Measurements from ENCODE around the gene SLC5A11.

The SLC5A11 gene

DNA sequence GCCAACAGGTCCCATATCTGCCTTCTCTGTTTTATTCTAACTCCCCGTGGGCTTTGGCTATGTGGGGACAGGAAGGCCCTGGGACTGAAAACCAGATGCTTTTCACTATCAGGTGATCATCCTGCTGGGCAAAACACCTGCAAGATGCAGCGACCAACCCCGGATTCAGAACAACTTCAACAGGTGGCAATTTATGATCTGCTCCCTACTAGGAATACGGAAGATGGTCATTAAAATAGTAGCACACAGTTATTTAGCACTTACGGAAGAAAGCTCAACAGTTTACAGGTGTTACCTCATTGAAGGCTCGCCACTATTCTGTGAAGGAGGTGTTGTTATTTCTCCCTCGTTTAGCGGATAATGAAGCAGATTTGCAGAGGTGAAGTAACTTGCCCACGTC is 7.8 kb upstream of the SLC5A11 start:
- no peaks in the 10 kb centered on the region for H3K36me3 ChIP-seq (ENCODE audit: insufficient read depth)
- no peaks in the 10 kb centered on the region for H3K27me3 ChIP-seq (ENCODE audit: insufficient read depth, low read depth)
- no peak overlapping the region for H2AFZ ChIP-seq (ENCODE audit: low read depth)
- TF ChIP-seq, protein P1, sequence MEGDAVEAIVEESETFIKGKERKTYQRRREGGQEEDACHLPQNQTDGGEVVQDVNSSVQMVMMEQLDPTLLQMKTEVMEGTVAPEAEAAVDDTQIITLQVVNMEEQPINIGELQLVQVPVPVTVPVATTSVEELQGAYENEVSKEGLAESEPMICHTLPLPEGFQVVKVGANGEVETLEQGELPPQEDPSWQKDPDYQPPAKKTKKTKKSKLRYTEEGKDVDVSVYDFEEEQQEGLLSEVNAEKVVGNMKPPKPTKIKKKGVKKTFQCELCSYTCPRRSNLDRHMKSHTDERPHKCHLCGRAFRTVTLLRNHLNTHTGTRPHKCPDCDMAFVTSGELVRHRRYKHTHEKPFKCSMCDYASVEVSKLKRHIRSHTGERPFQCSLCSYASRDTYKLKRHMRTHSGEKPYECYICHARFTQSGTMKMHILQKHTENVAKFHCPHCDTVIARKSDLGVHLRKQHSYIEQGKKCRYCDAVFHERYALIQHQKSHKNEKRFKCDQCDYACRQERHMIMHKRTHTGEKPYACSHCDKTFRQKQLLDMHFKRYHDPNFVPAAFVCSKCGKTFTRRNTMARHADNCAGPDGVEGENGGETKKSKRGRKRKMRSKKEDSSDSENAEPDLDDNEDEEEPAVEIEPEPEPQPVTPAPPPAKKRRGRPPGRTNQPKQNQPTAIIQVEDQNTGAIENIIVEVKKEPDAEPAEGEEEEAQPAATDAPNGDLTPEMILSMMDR (conservative IDR thresholded peaks at IDR 0.05; ENCODE audit: low read depth, low read length): no peak
- no peaks in the 10 kb centered on the region for H3K4me1 ChIP-seq (ENCODE audit: low read depth, poor library complexity, severe bottlenecking)
- H3K4me3 ChIP-seq (IDR thresholded peaks at IDR 0.05; ENCODE audit: insufficient read depth, low read depth, low read length): no peak overlapping the region
- no peaks in the 10 kb centered on the region for H4K20me1 ChIP-seq (ENCODE audit: insufficient read depth)
- no peak overlapping the region for H3K27ac ChIP-seq
- no peaks in the 10 kb centered on the region for H3K79me2 ChIP-seq (ENCODE audit: insufficient read depth, low read depth)
- H3K4me2 ChIP-seq: no peak overlapping the region
- no peak overlapping the region for H3K9ac ChIP-seq

DNA sequence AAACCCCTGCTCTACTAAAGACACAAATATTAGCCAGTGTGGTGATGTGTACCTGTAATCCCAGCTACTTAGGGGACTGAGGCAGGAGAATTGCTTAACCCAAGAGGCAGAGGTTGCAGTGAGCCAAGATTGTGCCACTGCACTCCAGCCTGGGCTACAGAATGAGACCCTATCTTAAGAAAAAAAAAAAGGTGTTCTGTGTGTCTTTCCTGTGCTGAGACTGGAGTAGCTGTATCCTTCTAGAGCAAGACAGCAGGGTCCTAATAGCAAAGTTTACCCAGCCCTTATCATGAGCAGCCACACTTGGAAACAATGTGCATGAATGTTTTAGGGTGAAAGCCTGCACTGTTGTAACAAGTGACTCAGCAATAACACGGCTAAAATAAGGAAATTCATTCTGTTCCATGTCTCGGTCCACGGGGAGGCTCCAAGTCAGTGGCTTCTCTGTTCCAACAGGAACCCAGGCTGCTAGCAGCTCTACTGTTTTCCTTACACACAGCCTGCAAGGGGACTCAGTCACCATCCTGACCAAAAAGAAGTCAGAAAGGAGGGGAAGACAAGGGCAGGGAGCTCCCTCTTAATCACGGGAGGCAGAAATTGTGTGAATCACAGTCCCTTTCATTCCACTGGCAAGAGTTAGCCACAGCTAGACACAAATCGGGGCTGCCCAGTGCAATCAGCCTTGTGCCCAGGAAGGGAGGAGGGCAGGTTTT is 7.1 kb upstream of the SLC5A11 start:
- Histone ChIP-seq H3K79me2 (ENCODE audit: insufficient read depth, low read depth) (no peaks in the 10 kb centered on the region), H3K36me3 (ENCODE audit: insufficient read depth) (no peaks in the 10 kb centered on the region), H3K4me3 (IDR thresholded peaks at IDR 0.05; ENCODE audit: insufficient read depth, low read depth, low read length) (no peak overlapping the region), H3K4me1 (ENCODE audit: low read depth, poor library complexity, severe bottlenecking) (no peaks in the 10 kb centered on the region), H4K20me1 (ENCODE audit: insufficient read depth) (no peaks in the 10 kb centered on the region), H2AFZ (ENCODE audit: low read depth) (no peak overlapping the region), H3K9ac (no peak overlapping the region), H3K4me2 (no peak overlapping the region), H3K27me3 (ENCODE audit: insufficient read depth, low read depth) (no peaks in the 10 kb centered on the region), H3K27ac (no peak overlapping the region)
- TF ChIP-seq, protein P1 (conservative IDR thresholded peaks at IDR 0.05; ENCODE audit: low read depth, low read length): no peak

DNA sequence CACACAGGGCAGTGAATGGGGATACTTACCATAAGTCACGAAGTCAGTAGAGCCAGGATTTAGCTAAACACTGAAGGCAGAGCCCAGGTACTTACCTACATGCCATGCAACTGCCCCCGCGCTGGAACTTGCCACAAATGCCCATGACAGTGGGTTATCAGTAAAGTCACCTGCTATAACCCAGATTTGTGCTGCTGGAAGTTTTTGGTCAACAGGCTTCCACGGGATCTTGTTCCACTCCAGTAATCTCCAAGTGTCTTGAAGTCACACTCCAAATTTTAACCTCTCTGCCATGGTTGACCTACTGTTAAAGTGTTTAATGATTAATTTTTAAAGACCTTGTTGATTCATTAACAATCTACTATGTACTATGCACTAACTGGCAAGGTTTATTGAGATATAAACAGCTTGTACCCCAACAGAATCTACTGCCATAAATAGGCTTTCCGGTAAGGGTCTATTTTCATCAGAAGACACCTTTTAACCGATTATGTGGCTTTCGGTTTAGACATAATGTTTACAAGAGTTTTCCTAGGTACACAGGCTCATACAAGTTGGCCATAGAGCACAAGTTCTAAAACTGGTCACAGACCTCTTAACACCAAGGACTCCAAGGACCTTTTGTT is 6.3 kb upstream of the SLC5A11 start:
- Histone ChIP-seq H3K4me1 (ENCODE audit: low read depth, poor library complexity, severe bottlenecking) (no peaks in the 10 kb centered on the region), H3K4me3 (IDR thresholded peaks at IDR 0.05; ENCODE audit: insufficient read depth, low read depth, low read length) (no peak overlapping the region), H3K79me2 (ENCODE audit: insufficient read depth, low read depth) (no peaks in the 10 kb centered on the region), H2AFZ (ENCODE audit: low read depth) (no peak overlapping the region), H4K20me1 (ENCODE audit: insufficient read depth) (no peaks in the 10 kb centered on the region), H3K27me3 (ENCODE audit: insufficient read depth, low read depth) (no peaks in the 10 kb centered on the region), H3K4me2 (no peak overlapping the region), H3K27ac (no peak overlapping the region), H3K9ac (no peak overlapping the region), H3K36me3 (ENCODE audit: insufficient read depth) (no peaks in the 10 kb centered on the region)
- TF ChIP-seq, protein P1 (conservative IDR thresholded peaks at IDR 0.05; ENCODE audit: low read depth, low read length): no peak

DNA sequence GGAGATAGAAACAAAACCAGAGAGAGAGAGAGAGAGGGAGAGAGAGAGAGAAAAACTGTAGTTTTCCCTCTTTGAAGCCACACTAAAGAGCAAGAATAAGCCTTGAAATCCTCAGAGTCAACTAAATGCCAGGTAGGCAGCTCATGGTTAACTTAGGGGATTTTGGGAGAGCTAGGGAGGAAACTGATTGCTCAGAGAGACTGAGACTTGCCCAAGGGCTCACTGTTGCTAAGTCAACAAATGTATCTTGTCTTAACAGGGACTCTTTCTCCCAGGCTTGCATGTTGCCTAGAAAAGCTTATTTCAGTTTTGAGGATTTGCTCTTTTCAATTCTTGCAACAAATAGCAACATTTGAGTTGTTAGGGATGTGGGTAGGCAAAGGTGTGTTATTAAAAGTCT is 4.5 kb upstream of the SLC5A11 start:
- no peaks in the 10 kb centered on the region for H3K27me3 ChIP-seq (ENCODE audit: insufficient read depth, low read depth)
- H3K4me2 ChIP-seq: no peak overlapping the region
- TF ChIP-seq, protein P1 (conservative IDR thresholded peaks at IDR 0.05; ENCODE audit: low read depth, low read length): no peak
- H3K4me3 ChIP-seq (IDR thresholded peaks at IDR 0.05; ENCODE audit: insufficient read depth, low read depth, low read length): no peak overlapping the region
- H3K9ac ChIP-seq: no peak overlapping the region
- no peaks in the 10 kb centered on the region for H3K79me2 ChIP-seq (ENCODE audit: insufficient read depth, low read depth)
- H2AFZ ChIP-seq (ENCODE audit: low read depth): no peak overlapping the region
- no peaks in the 10 kb centered on the region for H3K4me1 ChIP-seq (ENCODE audit: low read depth, poor library complexity, severe bottlenecking)
- H3K36me3 ChIP-seq (ENCODE audit: insufficient read depth): no peaks in the 10 kb centered on the region
- no peaks in the 10 kb centered on the region for H4K20me1 ChIP-seq (ENCODE audit: insufficient read depth)
- H3K27ac ChIP-seq: no peak overlapping the region
